Right lobe of liver (tissue), 6 donors: ENCODE measurements around the gene ARHGEF11. TPM values are rescaled to one million over a fixed set of nuclear protein-coding genes. Genes with fewer than 3 reads are reported as not detected.

Experiments used
- ATAC-seq, 4 donors: fragments of 200-7000 bp; cut with Tn5 transposase; one replicate each; pipeline ENCODE4 v1.9.1; 2020; ENCODE audit warnings: mild to moderate bottlenecking in 4 of 4, moderate library complexity in 4 of 4
- DNase-seq, 3 donors: peaks; one replicate each; pipeline ENCODE4 v3.0.0-alpha.2; 2020
- H3K27ac ChIP-seq, 3 donors: fragments of 200-600 bp; one replicate each; pipeline ENCODE4 v1.8.0; 2022
- H3K27me3 ChIP-seq, 2 donors: fragments of 200-600 bp; one replicate each; pipeline ENCODE4 v1.8.0; 2022
- H3K36me3 ChIP-seq, 4 donors: fragments of 200-600 bp; sonication (generic) in 1 of 4; one replicate each; pipeline versions ENCODE4 v1.5.1 to v1.8.0; 2017 to 2022; ENCODE audit warnings: control low read depth in 1 of 4
- H3K4me1 ChIP-seq, 4 donors: fragments of 200-600 bp; sonication (generic) in 1 of 4; one replicate each; pipeline versions ENCODE4 v1.5.1 to v1.8.0; 2017 to 2022; ENCODE audit warnings: control low read depth in 1 of 4
- H3K4me3 ChIP-seq, 3 donors: fragments of 200-600 bp; one replicate each; pipeline ENCODE4 v1.8.0; 2022
- H3K9me3 ChIP-seq, 4 donors: fragments of 200-600 bp; sonication (generic) in 1 of 4; one replicate each; pipeline versions ENCODE4 v1.5.1 to v1.8.0; 2017 to 2022; ENCODE audit warnings: control low read depth in 1 of 4
- CTCF ChIP-seq, 4 donors: fragments of 200-600 bp in 3 of 4; fragments of 450-650 bp in 1 of 4; IDR thresholded peaks; one replicate each; pipeline versions ENCODE4 v1.5.1 to v1.8.0; 2016 to 2022; ENCODE audit warnings: antibody characterized with exemption in 4 of 4, mild to moderate bottlenecking in 2 of 4
- POLR2A ChIP-seq: fragments of 450-650 bp; IDR thresholded peaks from one replicate; pipeline ENCODE4 v1.6.1; 2017; ENCODE audit warnings: antibody characterized with exemption, mild to moderate bottlenecking
- WGBS: methylation state at CpG from one replicate; pipeline ENCODE4 v1.1.6; 2018; ENCODE audit warnings: low coverage, low lambda C conversion rate; ENCODE audit not compliant: insufficient coverage; ENCODE audit errors: missing lambda C conversion rate; 5-methylcytosine and 5-hydroxymethylcytosine counted together
- intact Hi-C, 2 donors: fragments of 100-400 bp; cut with DNase I; formaldehyde crosslinking; loops; one replicate each; pipeline versions ENCODE4 v1.11.2 to v1.14.1; 2022
- total RNA-seq, 6 experiments: library from RNA; depleted of rRNA in 2 of 6; stranded (reverse); fragments of >200 nt in 2 of 6; fragmentation: NEBNext Ultra II Directional in 3 of 6; extraction: Animal tissue kit (Norgen Biotek cat#: 25700) in 3 of 6; gene quantifications; one replicate each; pipeline versions ENCODE4 v1.1.0 to v1.2.4, GENCODE V29; 2016 to 2023
- donor health status: DM: no; HTN: yes; CAD: no.
- donor health status: DM: no; HTN: no; CAD: no.
- donor health status: DM: no; HTN: no; CAD: no.
- donor health status: DM: no; HTN: yes; CAD: no.
- donor health status: DM: no; HTN: yes; CAD: no.

The ARHGEF11 gene
- total RNA-seq, 6 experiments from 2014 or later = 10.5 to 18.7 (median 12.8) TPM

- H3K4me1 ChIP-seq = no peaks in the 10 kb centered on the region
- no peak for DNase-seq
- no peak overlapping the region for H3K4me3 ChIP-seq
- H3K9me3 ChIP-seq = no peaks in the 10 kb centered on the region
- no peak for ATAC-seq
- intact Hi-C loops = no loop called here
- H3K27me3 ChIP-seq = no peaks in the 10 kb centered on the region
- 43% methylated on average over 4 of the region's 8 CpGs for WGBS
- peaks cover 0 to 55% (median 3%) of the 10 kb centered on the region in 4 donors for H3K36me3 ChIP-seq
- no peak overlapping the region for H3K27ac ChIP-seq
- no peak for TF ChIP-seq POLR2A
- no peak for TF ChIP-seq CTCF (IDR thresholded peaks at IDR 0.05)
These were observed 107.7 kb downstream of the ARHGEF11 start for GRCh38 chr1:156937883-156938282.

DNA sequence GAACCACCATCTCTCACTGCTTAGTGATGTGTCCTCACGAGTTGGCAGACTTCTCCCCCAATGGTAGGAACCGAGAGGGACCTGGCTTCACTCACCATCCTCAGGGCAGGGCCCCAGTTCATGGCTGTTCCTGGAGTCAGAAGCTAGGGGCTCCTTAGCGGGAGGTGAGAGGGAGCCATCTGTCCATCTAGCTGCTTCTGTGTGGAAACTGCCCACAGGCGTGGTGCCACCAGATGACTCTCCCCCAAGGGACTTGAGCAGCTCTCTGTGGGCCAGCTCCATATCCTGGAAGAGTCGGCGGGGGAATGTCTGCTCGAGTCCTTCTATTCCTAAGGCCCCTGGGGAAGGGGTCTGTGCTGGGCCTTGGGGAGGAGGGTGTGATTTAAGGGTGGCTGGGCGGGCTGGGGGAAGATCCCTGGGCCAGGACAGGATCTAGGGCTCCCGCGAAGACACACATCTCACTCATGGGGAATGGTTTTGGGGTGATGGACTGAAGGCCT lies 108.8 kb downstream of the ARHGEF11 start:
- Histone ChIP-seq H3K4me3 (no peak overlapping the region), H3K27ac (no peak overlapping the region), H3K27me3 (no peaks in the 10 kb centered on the region), H3K9me3 (no peaks in the 10 kb centered on the region), H3K4me1 (no peaks in the 10 kb centered on the region), H3K36me3 (peaks cover 0 to 44% (median 0%) of the 10 kb centered on the region in 4 donors)
- WGBS = no CpG with 5 or more reads among the region's 10 CpGs
- TF ChIP-seq CTCF (IDR thresholded peaks at IDR 0.05) (no peak), POLR2A (no peak)
- DNase-seq = no peak
- intact Hi-C loops = no loop called here
- ATAC-seq = no peak

DNA sequence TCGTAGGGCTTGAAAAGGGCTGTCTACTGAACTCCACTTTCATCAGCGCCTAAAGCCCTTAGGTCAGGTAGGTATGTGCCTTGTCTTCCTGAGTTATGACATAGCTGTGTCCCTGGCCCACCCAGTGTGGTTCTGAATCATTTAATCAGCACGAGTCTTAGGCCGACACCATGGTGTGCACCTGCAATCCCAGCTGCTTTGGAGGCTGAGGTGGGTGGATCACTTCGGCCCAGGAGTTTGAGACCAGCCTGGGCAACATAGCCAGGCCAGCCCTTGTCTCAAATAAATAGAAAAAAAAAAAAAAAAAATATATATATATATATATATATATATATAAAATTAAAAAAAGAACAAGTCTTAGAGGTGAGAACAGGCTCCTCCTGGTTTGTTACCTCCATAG lies 109.4 kb downstream of the ARHGEF11 start:
- no peak for TF ChIP-seq CTCF (IDR thresholded peaks at IDR 0.05)
- TF ChIP-seq POLR2A = no peak
- Histone ChIP-seq H3K4me1 (no peaks in the 10 kb centered on the region), H3K36me3 (peaks cover 0 to 38% (median 0%) of the 10 kb centered on the region in 4 donors), H3K9me3 (no peaks in the 10 kb centered on the region), H3K4me3 (no peak overlapping the region), H3K27ac (no peak overlapping the region), H3K27me3 (no peaks in the 10 kb centered on the region)
- intact Hi-C loops = no loop called here
- ATAC-seq (no peak), DNase-seq (no peak)
- 79% methylated on average over 2 of the region's 5 CpGs for WGBS

DNA sequence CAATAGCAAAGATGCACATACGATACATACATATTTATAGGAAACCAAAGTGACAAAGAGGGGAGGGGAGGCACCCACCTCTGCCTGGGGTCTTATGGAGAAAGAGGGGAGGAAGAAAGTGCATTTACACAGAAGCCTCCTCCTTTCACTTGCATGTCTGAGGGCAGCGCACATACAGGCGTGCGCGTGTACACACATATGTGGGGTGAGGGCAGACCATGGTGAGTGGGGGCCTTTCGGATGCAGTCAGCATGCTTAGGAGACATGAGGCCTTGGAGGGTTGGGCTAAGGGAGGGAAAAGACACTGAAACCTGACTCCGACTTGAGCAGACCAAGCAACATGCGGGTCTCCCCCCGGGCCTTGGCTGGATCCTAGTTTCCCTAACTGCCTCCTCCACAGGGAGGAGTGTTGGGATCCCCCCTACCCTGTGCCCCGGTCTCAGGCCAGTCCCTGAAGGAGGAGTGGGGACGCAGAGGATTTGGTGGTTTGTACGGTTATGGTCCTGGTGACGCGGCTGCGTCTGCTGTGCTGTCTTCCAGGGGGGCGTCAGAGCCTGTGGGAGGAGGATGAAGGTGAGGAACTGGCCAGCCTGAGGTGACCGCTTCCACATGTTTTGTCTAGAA lies 109.9 kb downstream of the ARHGEF11 start:
- no peak for TF ChIP-seq CTCF (IDR thresholded peaks at IDR 0.05)
- no peak for TF ChIP-seq POLR2A
- Histone ChIP-seq H3K9me3 (no peaks in the 10 kb centered on the region), H3K4me3 (no peak overlapping the region), H3K27ac (no peak overlapping the region), H3K4me1 (no peaks in the 10 kb centered on the region), H3K36me3 (peaks cover 0 to 32% (median 0%) of the 10 kb centered on the region in 4 donors), H3K27me3 (no peaks in the 10 kb centered on the region)
- 73% methylated on average over 2 of the region's 17 CpGs for WGBS
- ATAC-seq (no peak), DNase-seq (no peak)
- intact Hi-C loops = no loop called here
